ENCODE measurements around the gene CEBPE. TPM values are rescaled to one million over a fixed set of nuclear protein-coding genes. Genes with fewer than 3 reads are reported as not detected.
A peak's percentile ranks its signal among the peaks of the same experiment; 100 is the strongest.

The CEBPE gene
- total RNA-seq, 1 experiment from 2014 or later = not detected

DNA sequence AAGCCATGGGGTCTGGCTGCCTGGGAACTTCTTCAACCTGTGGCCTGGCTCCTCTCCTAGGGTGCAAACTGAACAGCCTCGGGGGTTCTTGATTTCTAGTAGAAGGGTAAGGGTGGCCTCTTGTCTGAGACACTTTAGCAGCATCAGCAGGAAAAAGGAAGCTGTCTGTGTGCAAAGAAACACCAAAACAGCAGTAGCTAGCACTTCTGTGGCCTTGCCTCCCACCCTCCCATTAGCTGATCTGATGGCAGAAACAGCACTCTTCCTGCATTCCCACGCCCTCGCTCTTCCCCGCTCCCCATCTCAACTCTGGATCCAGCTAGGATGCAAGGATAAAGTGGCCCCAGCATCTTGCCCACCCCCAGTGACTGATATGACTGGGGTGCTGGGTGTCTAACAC lies 43.7 kb upstream of the CEBPE start:
- no peaks in the 10 kb centered on the region for H3K36me3 ChIP-seq (ENCODE audit: low read depth)
- intact Hi-C loops (cut with micrococcal nuclease; ENCODE audit: unreplicated experiment) = no loop called here
- H3K4me3 ChIP-seq = no peak overlapping the region

DNA sequence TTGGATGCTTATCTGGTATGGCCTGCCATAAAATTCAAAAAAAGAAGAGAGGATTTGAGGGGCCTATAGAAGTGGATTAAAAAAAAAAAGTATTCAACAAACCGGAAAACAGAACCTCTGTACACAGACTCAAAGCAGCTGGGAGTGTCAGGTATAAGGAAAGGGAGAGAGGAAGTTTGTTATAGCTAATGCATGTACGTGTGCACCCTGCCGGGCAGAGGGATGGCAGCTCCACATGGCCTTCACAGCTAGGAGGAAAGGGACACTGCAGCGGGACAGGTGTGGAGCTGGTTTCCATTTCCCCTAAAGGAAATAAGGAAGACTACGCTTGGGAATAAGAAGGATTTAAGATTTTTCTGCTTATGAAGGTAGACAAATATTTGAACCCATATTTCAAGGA lies 43.0 kb upstream of the CEBPE start:
- no peaks in the 10 kb centered on the region for H3K79me2 ChIP-seq (ENCODE audit: low read depth)
- POLR2A ChIA-PET (ENCODE audit: unreplicated experiment) = no interaction called here
- TF ChIP-seq EZH2 (IDR thresholded peaks at IDR 0.05; ENCODE audit: low read depth) = no peak
- TF ChIP-seq, protein P1, sequence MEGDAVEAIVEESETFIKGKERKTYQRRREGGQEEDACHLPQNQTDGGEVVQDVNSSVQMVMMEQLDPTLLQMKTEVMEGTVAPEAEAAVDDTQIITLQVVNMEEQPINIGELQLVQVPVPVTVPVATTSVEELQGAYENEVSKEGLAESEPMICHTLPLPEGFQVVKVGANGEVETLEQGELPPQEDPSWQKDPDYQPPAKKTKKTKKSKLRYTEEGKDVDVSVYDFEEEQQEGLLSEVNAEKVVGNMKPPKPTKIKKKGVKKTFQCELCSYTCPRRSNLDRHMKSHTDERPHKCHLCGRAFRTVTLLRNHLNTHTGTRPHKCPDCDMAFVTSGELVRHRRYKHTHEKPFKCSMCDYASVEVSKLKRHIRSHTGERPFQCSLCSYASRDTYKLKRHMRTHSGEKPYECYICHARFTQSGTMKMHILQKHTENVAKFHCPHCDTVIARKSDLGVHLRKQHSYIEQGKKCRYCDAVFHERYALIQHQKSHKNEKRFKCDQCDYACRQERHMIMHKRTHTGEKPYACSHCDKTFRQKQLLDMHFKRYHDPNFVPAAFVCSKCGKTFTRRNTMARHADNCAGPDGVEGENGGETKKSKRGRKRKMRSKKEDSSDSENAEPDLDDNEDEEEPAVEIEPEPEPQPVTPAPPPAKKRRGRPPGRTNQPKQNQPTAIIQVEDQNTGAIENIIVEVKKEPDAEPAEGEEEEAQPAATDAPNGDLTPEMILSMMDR (conservative IDR thresholded peaks at IDR 0.05) = no peak
- no peaks in the 10 kb centered on the region for H3K9me2 ChIP-seq (ENCODE audit: insufficient read depth)
- no peak overlapping the region for H3K27ac ChIP-seq
- no peak for DNase-seq
- H4K20me1 ChIP-seq (ENCODE audit: insufficient read depth) = no peaks in the 10 kb centered on the region
- intact Hi-C loops (cut with micrococcal nuclease; ENCODE audit: unreplicated experiment) = no loop called here
- no peak overlapping the region for H2AFZ ChIP-seq
- CTCF ChIA-PET = no interaction called here
- H3K36me3 ChIP-seq (ENCODE audit: low read depth) = no peaks in the 10 kb centered on the region
- H3K9me3 ChIP-seq (ENCODE audit: insufficient read depth, low read depth) = no peaks in the 10 kb centered on the region
- H3K4me3 ChIP-seq = no peak overlapping the region
- no TSS peak for BruUV-seq (replicated peaks)
- no peak overlapping the region for H3K4me2 ChIP-seq
- H3K4me1 ChIP-seq (replicated peaks; ENCODE audit: insufficient read depth) = peaks cover 15% of the 10 kb centered on the region
- no peaks in the 10 kb centered on the region for H3F3A ChIP-seq (ENCODE audit: insufficient read depth, low read depth)
- no peaks in the 10 kb centered on the region for H3K27me3 ChIP-seq (ENCODE audit: insufficient read depth, low read depth)

More for the DNA sequence above, 43.7 kb upstream of the CEBPE start:
- POLR2A ChIA-PET (ENCODE audit: unreplicated experiment) = interaction anchor here (0.6 kb wide), 1 partner anchor 1269 kb away, joined by 3 read pairs; no protein-coding TSS in a partner anchor
- CTCF ChIA-PET = no interaction called here
- Histone ChIP-seq H3K9me3 (ENCODE audit: insufficient read depth, low read depth) (no peaks in the 10 kb centered on the region), H2AFZ (no peak overlapping the region), H3F3A (ENCODE audit: insufficient read depth, low read depth) (no peaks in the 10 kb centered on the region), H3K27ac (no peak overlapping the region), H3K27me3 (ENCODE audit: insufficient read depth, low read depth) (no peaks in the 10 kb centered on the region), H3K4me2 (no peak overlapping the region), H3K4me1 (replicated peaks; ENCODE audit: insufficient read depth) (peaks cover 15% of the 10 kb centered on the region), H3K79me2 (ENCODE audit: low read depth) (no peaks in the 10 kb centered on the region), H3K9me2 (ENCODE audit: insufficient read depth) (no peaks in the 10 kb centered on the region), H4K20me1 (ENCODE audit: insufficient read depth) (no peaks in the 10 kb centered on the region)
- no peak for DNase-seq
- TF ChIP-seq, protein P1 (conservative IDR thresholded peaks at IDR 0.05) = no peak
- no peak for TF ChIP-seq EZH2 (IDR thresholded peaks at IDR 0.05; ENCODE audit: low read depth)
- no TSS peak for BruUV-seq (replicated peaks)

DNA sequence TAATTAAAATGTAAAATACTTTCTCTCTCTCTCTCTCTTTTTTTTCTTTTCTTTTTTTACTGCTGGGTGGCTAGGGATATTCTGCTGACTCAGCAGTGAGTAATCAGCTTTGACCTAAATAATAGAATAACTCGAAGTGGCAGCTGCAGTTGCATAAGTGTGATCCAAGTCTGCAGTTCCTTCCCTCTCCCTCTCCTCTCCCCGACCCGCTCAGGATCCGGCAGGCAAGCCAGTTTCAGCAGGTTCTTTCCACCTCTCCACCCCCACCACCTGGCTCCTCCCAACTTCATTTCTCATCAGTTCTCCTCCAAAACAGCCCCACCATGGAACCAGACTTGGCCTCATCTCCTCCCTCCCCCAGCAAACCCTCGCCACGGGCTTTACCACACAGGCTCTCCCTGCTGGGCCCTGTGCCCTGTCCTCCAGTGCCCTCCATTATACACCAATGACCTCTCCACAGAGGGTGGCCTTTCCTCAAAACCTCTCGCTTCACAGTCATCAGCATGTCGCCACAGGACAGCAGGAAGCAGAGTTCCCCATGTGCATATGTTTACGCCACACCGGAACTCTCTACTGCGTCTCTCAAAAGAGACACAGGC lies 42.0 kb upstream of the CEBPE start:
- Histone ChIP-seq H3K27me3 (ENCODE audit: insufficient read depth, low read depth) (no peaks in the 10 kb centered on the region), H3K4me2 (peak overlapping the region; percentile 69), H4K20me1 (ENCODE audit: insufficient read depth) (no peaks in the 10 kb centered on the region), H3K9me3 (ENCODE audit: insufficient read depth, low read depth) (no peaks in the 10 kb centered on the region), H3K4me3 (no peak overlapping the region), H3F3A (ENCODE audit: insufficient read depth, low read depth) (no peaks in the 10 kb centered on the region), H3K79me2 (ENCODE audit: low read depth) (no peaks in the 10 kb centered on the region), H2AFZ (no peak overlapping the region), H3K36me3 (ENCODE audit: low read depth) (no peaks in the 10 kb centered on the region), H3K4me1 (replicated peaks; ENCODE audit: insufficient read depth) (peaks cover 15% of the 10 kb centered on the region), H3K9me2 (ENCODE audit: insufficient read depth) (no peaks in the 10 kb centered on the region), H3K27ac (no peak overlapping the region)
- no TSS peak for BruUV-seq (replicated peaks)
- TF ChIP-seq EZH2 (IDR thresholded peaks at IDR 0.05; ENCODE audit: low read depth) = no peak
- TF ChIP-seq, protein P1 (conservative IDR thresholded peaks at IDR 0.05) = no peak
- DNase-seq = peak; percentile 3 to 52
- ChIA-PET CTCF (no interaction called here), POLR2A (ENCODE audit: unreplicated experiment) (no interaction called here)
- intact Hi-C loops (cut with micrococcal nuclease; ENCODE audit: unreplicated experiment) = no loop called here
